ENCODE measurements around the gene ASIC2. TPM values are rescaled to one million over a fixed set of nuclear protein-coding genes. Genes with fewer than 3 reads are reported as not detected.

The ASIC2 gene
- total and polyA plus RNA-seq, 2 donors (not counting 1 experiment from before 2014, with no cell fraction given) = not detected

DNA sequence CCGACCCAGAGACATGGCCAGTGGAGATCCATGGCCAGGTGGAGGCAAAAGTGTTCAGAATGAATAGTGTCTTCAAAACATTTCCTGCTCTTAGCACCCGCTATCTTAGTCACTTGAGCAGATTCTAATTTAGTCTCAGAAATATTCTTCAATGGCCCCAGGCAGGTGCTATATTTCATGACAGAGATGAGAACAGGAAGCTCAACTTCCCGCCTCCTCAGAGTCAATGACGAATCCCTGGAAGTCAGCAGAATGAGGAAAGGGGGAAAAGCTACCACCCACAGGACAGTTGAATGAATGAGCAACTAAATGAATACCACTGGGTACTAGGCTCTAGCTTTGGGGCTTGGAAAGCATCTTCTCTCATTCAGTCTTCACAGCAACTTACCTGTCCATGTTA, 147.2 kb downstream of the ASIC2 start:
- no peaks in the 10 kb centered on the region for H3K36me3 ChIP-seq (replicated peaks in 1 of 2; ENCODE audit: control extremely low read depth in 1 of 2, control insufficient read depth in 1 of 2, extremely low read depth in 1 of 2, insufficient read depth in 2 of 2, low read length in 1 of 2)
- H3K9me3 Mint-ChIP-seq (ENCODE audit: insufficient read depth) = peaks cover 3% of the 10 kb centered on the region
- intact Hi-C loops (cut with micrococcal nuclease) = no loop called here
- no peak overlapping the region for H3K4me3 Mint-ChIP-seq
- H3K9ac ChIP-seq (ENCODE audit: low read length) = no peak overlapping the region
- POLR2A ChIA-PET = no interaction called here
- H3K27me3 ChIP-seq (replicated peaks in 1 of 4; ENCODE audit: control extremely low read depth in 1 of 4, control insufficient read depth in 3 of 4, insufficient read depth in 4 of 4, low read length in 3 of 4) = peaks cover 0 to 2% (median 0%) of the 10 kb centered on the region in 4 experiments
- no peak overlapping the region for H3K4me3 ChIP-seq (ENCODE audit: control extremely low read depth in 1 of 5, extremely low read depth in 1 of 5, insufficient read depth in 1 of 5, low read depth in 2 of 5, low read length in 4 of 5)
- no peak overlapping the region for H3K4me2 ChIP-seq (replicated peaks; ENCODE audit: low read depth, low read length, poor library complexity, severe bottlenecking)
- no peak overlapping the region for H3K27ac Mint-ChIP-seq
- no peaks in the 10 kb centered on the region for H3K4me1 ChIP-seq (ENCODE audit: control insufficient read depth in 2 of 2, insufficient read depth in 2 of 2, low read length in 2 of 2)
- H2AFZ ChIP-seq (ENCODE audit: insufficient read depth, low read depth, low read length, poor library complexity, severe bottlenecking) = no peak overlapping the region
- no peak for TF ChIP-seq EZH2 (IDR thresholded peaks at IDR 0.05; ENCODE audit: borderline replicate concordance, insufficient read depth, low read depth, low read length, poor library complexity, severe bottlenecking)
- TF ChIP-seq, protein P1, sequence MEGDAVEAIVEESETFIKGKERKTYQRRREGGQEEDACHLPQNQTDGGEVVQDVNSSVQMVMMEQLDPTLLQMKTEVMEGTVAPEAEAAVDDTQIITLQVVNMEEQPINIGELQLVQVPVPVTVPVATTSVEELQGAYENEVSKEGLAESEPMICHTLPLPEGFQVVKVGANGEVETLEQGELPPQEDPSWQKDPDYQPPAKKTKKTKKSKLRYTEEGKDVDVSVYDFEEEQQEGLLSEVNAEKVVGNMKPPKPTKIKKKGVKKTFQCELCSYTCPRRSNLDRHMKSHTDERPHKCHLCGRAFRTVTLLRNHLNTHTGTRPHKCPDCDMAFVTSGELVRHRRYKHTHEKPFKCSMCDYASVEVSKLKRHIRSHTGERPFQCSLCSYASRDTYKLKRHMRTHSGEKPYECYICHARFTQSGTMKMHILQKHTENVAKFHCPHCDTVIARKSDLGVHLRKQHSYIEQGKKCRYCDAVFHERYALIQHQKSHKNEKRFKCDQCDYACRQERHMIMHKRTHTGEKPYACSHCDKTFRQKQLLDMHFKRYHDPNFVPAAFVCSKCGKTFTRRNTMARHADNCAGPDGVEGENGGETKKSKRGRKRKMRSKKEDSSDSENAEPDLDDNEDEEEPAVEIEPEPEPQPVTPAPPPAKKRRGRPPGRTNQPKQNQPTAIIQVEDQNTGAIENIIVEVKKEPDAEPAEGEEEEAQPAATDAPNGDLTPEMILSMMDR (IDR thresholded peaks at IDR 0.05) = no peak
- no peak for DNase-seq
- H3K79me2 ChIP-seq (ENCODE audit: control insufficient read depth, insufficient read depth, low read length) = no peaks in the 10 kb centered on the region
- ATAC-seq (ENCODE audit: low read depth) = no peak
- H3K9me3 ChIP-seq (ENCODE audit: control extremely low read depth in 1 of 3, control insufficient read depth in 2 of 3, insufficient read depth in 1 of 3, low read length in 2 of 3) = peaks cover 0 to 3% (median 0%) of the 10 kb centered on the region in 3 donors
- no peaks in the 10 kb centered on the region for H3K4me1 Mint-ChIP-seq
- peaks cover 5% of the 10 kb centered on the region for H3K27me3 Mint-ChIP-seq
- no peaks in the 10 kb centered on the region for H4K20me1 ChIP-seq (ENCODE audit: control insufficient read depth, insufficient read depth, low read length, poor library complexity, severe bottlenecking)
- no peak overlapping the region for H3K27ac ChIP-seq (ENCODE audit: low read length in 2 of 2)
- CTCF ChIA-PET = no interaction called here
- 100% methylated on average over 2 of the region's 4 CpGs for WGBS (ENCODE audit: insufficient coverage)

DNA sequence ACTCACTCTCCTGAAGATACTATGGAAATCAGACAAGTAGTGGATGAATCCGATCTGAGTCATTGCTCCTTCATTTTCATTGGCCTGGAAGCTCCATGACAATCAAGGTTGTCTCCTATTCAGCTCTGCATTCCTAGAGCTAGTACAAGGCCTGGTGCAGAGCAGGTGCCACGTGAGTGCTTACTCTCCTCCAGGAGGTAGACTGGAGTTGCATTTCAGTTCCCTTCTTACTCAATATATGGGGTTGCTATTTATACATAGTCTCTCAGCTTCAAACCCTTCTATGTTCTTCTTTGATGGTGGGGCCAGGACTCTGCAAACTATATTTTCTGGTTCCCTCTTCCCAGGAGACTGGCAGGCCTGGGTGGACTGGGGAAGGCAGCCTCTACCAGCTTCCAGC, 148.3 kb downstream of the ASIC2 start:
- no peak overlapping the region for H3K4me3 ChIP-seq (ENCODE audit: control extremely low read depth in 1 of 5, extremely low read depth in 1 of 5, insufficient read depth in 1 of 5, low read depth in 2 of 5, low read length in 4 of 5)
- H3K9ac ChIP-seq (ENCODE audit: low read length) = no peak overlapping the region
- intact Hi-C loops (cut with micrococcal nuclease) = no loop called here
- ChIA-PET CTCF (no interaction called here), POLR2A (no interaction called here)
- H3K27ac Mint-ChIP-seq = no peak overlapping the region
- peaks cover 0 to 3% (median 0%) of the 10 kb centered on the region in 3 donors for H3K9me3 ChIP-seq (ENCODE audit: control extremely low read depth in 1 of 3, control insufficient read depth in 2 of 3, insufficient read depth in 1 of 3, low read length in 2 of 3)
- no peak overlapping the region for H2AFZ ChIP-seq (ENCODE audit: insufficient read depth, low read depth, low read length, poor library complexity, severe bottlenecking)
- TF ChIP-seq EZH2 (IDR thresholded peaks at IDR 0.05; ENCODE audit: borderline replicate concordance, insufficient read depth, low read depth, low read length, poor library complexity, severe bottlenecking) = no peak
- TF ChIP-seq, protein P1 (IDR thresholded peaks at IDR 0.05) = no peak
- no peaks in the 10 kb centered on the region for H3K4me1 ChIP-seq (ENCODE audit: control insufficient read depth in 2 of 2, insufficient read depth in 2 of 2, low read length in 2 of 2)
- no peak overlapping the region for H3K27ac ChIP-seq (ENCODE audit: low read length in 2 of 2)
- H3K27me3 ChIP-seq (replicated peaks in 1 of 4; ENCODE audit: control extremely low read depth in 1 of 4, control insufficient read depth in 3 of 4, insufficient read depth in 4 of 4, low read length in 3 of 4) = peaks cover 0 to 6% (median 0%) of the 10 kb centered on the region in 4 experiments
- H3K4me1 Mint-ChIP-seq = no peaks in the 10 kb centered on the region
- no CpG with 5 or more reads among the region's 2 CpGs for WGBS (ENCODE audit: insufficient coverage)
- peaks cover 3% of the 10 kb centered on the region for H3K9me3 Mint-ChIP-seq (ENCODE audit: insufficient read depth)
- no peak overlapping the region for H3K4me2 ChIP-seq (replicated peaks; ENCODE audit: low read depth, low read length, poor library complexity, severe bottlenecking)
- DNase-seq (no peak), ATAC-seq (ENCODE audit: low read depth) (no peak)
- peaks cover 5% of the 10 kb centered on the region for H3K27me3 Mint-ChIP-seq
- H4K20me1 ChIP-seq (ENCODE audit: control insufficient read depth, insufficient read depth, low read length, poor library complexity, severe bottlenecking) = no peaks in the 10 kb centered on the region
- no peak overlapping the region for H3K4me3 Mint-ChIP-seq
- H3K36me3 ChIP-seq (replicated peaks in 1 of 2; ENCODE audit: control extremely low read depth in 1 of 2, control insufficient read depth in 1 of 2, extremely low read depth in 1 of 2, insufficient read depth in 2 of 2, low read length in 1 of 2) = no peaks in the 10 kb centered on the region
- no peaks in the 10 kb centered on the region for H3K79me2 ChIP-seq (ENCODE audit: control insufficient read depth, insufficient read depth, low read length)
